H1 (cell line): ENCODE measurements around the gene HOXD1. TPM values are rescaled to one million over a fixed set of nuclear protein-coding genes. Genes with fewer than 3 reads are reported as not detected.

Source experiments
- CTCF ChIA-PET: fragments of 300-600 bp; sonication (Branson Sonifier 250); formaldehyde crosslinking; loops from one replicate; lab custom pipeline; 2021; ENCODE audit not compliant: partially characterized antibody; lab: Charles Lee
- POLR2A ChIA-PET: fragments of 300-600 bp; sonication (Branson Sonifier 250); formaldehyde crosslinking; loops from one replicate; lab custom pipeline; 2021; ENCODE audit warnings: inconsistent platforms; ENCODE audit not compliant: partially characterized antibody; lab: Charles Lee
- DNase-seq, 2 experiments: peaks; one replicate each; pipeline versions ENCODE4 v3.0.0 to v3.0.0-alpha.2; 2010 to 2022; ENCODE audit warnings: low spot score in 2 of 2, low read depth in 1 of 2, mixed read lengths in 1 of 2
- FAIRE-seq: peaks from 2 replicates; lab custom pipeline; 2011; peaks lifted over from hg19 to GRCh38; lab: Jason Lieb, UNC
- H2AFZ ChIP-seq: 2 replicates; pipeline ENCODE4 v1.8.1; 2012; ENCODE audit warnings: low read length, inconsistent platforms
- H2AK5ac ChIP-seq: 2 replicates; pipeline ENCODE4 v1.6.1; 2013; ENCODE audit warnings: low read depth, low read length
- H2BK120ac ChIP-seq: replicated peaks from 2 replicates; pipeline ENCODE3; 2013; ENCODE audit warnings: low read depth, low read length, inconsistent platforms
- H2BK12ac ChIP-seq: 2 replicates; pipeline ENCODE4 v1.6.1; 2013; ENCODE audit warnings: low read depth, low read length
- H2BK15ac ChIP-seq: 2 replicates; pipeline ENCODE4 v1.6.1; 2013; ENCODE audit warnings: low read length
- H2BK20ac ChIP-seq: 2 replicates; pipeline ENCODE4 v1.6.1; 2013; ENCODE audit warnings: low read length
- H2BK5ac ChIP-seq: 2 replicates; pipeline ENCODE4 v1.6.1; 2013; ENCODE audit warnings: low read depth, low read length
- H3K14ac ChIP-seq: 2 replicates; pipeline ENCODE4 v1.6.1; 2013; ENCODE audit warnings: inconsistent platforms; ENCODE audit not compliant: insufficient read length
- H3K18ac ChIP-seq: 2 replicates; pipeline ENCODE4 v1.6.1; 2013; ENCODE audit warnings: low read length; ENCODE audit errors: extremely low read depth
- H3K23ac ChIP-seq: 2 replicates; pipeline ENCODE4 v1.6.1; 2013; ENCODE audit warnings: inconsistent platforms; ENCODE audit not compliant: insufficient read length
- H3K23me2 ChIP-seq: 2 replicates; pipeline ENCODE4 v1.6.1; 2013; ENCODE audit warnings: low read depth, low read length
- H3K27ac ChIP-seq: 2 replicates; pipeline ENCODE4 v1.6.1; 2011; ENCODE audit warnings: low read depth, low read length, inconsistent platforms
- H3K27me3 ChIP-seq, 4 experiments: replicated peaks in 1 of 4; 1 replicate in 1 of 4; 2 replicates in 3 of 4; pipeline versions ENCODE4 v1.6.1 to v1.8.1; 2011 to 2013; ENCODE audit warnings: low read length in 3 of 4, mild to moderate bottlenecking in 3 of 4, inconsistent platforms in 2 of 4, mixed read lengths in 2 of 4, moderate library complexity in 1 of 4; ENCODE audit not compliant: control insufficient read depth in 3 of 4, insufficient read depth in 3 of 4; ENCODE audit errors: extremely low read depth in 1 of 4
- H3K36me3 ChIP-seq, 4 experiments: 2 replicates each; pipeline versions ENCODE4 v1.6.1 to v1.8.1; 2011 to 2013; ENCODE audit warnings: mild to moderate bottlenecking in 4 of 4, low read length in 3 of 4, moderate library complexity in 2 of 4, control low read depth in 1 of 4, inconsistent platforms in 1 of 4; ENCODE audit not compliant: insufficient read depth in 4 of 4, control insufficient read depth in 2 of 4
- H3K4ac ChIP-seq: replicated peaks from 2 replicates; pipeline ENCODE3; 2013; ENCODE audit warnings: low read length, low read depth, mixed read lengths, inconsistent platforms; ENCODE audit not compliant: insufficient read length
- H3K4me1 ChIP-seq, 4 experiments: replicated peaks in 1 of 4; 1 replicate in 1 of 4; 2 replicates in 3 of 4; pipeline versions ENCODE4 v1.6.1 to v1.8.1; 2011 to 2013; ENCODE audit warnings: low read length in 3 of 4, inconsistent platforms in 2 of 4, mixed read lengths in 1 of 4; ENCODE audit not compliant: insufficient read depth in 4 of 4, control insufficient read depth in 3 of 4
- H3K4me2 ChIP-seq, 2 experiments: 2 replicates each; pipeline versions ENCODE4 v1.6.1 to v1.8.1; 2011 to 2013; ENCODE audit warnings: low read depth in 2 of 2, low read length in 2 of 2, control low read depth in 1 of 2, inconsistent platforms in 1 of 2, mild to moderate bottlenecking in 1 of 2; ENCODE audit not compliant: insufficient read depth in 1 of 2
- H3K4me3 ChIP-seq, 4 experiments: fragments of 200-600, 300-600 bp in 1 of 4; sonication (generic), shearing (Covaris generic), sonication (Bioruptor Twin) in 1 of 4; 2 replicates each; pipeline versions ENCODE4 v1.5.1 to v1.8.1; 2011 to 2016; ENCODE audit warnings: low read length in 4 of 4, low read depth in 3 of 4, control low read depth in 2 of 4, inconsistent platforms in 2 of 4, mild to moderate bottlenecking in 2 of 4, mixed read lengths in 1 of 4, moderate library complexity in 1 of 4; ENCODE audit not compliant: insufficient read depth in 2 of 4; ENCODE audit errors: extremely low read depth in 1 of 4
- H3K56ac ChIP-seq: replicated peaks from 2 replicates; pipeline ENCODE3; 2013; ENCODE audit warnings: low read depth, mild to moderate bottlenecking, mixed read lengths, low read length, inconsistent platforms; ENCODE audit not compliant: insufficient read length
- H3K79me1 ChIP-seq: 2 replicates; pipeline ENCODE4 v1.6.1; 2013; ENCODE audit warnings: low read depth, low read length, control low read depth
- H3K79me2 ChIP-seq, 2 experiments: 2 replicates each; pipeline versions ENCODE4 v1.6.1 to v1.8.1; 2012 to 2013; ENCODE audit warnings: low read length in 2 of 2, mild to moderate bottlenecking in 2 of 2, inconsistent platforms in 1 of 2; ENCODE audit not compliant: insufficient read depth in 2 of 2, control insufficient read depth in 1 of 2
- H3K9ac ChIP-seq, 4 experiments: replicated peaks in 1 of 4; 1 replicate in 1 of 4; 2 replicates in 3 of 4; pipeline versions ENCODE4 v1.6.1 to v1.8.1; 2011 to 2013; ENCODE audit warnings: low read depth in 3 of 4, low read length in 3 of 4, control low read depth in 2 of 4, mild to moderate bottlenecking in 2 of 4, moderate library complexity in 2 of 4, inconsistent platforms in 1 of 4; ENCODE audit errors: extremely low read depth in 1 of 4
- H3K9me3 ChIP-seq, 2 experiments: 2 replicates each; pipeline versions ENCODE4 v1.6.1 to v1.8.1; 2012 to 2013; ENCODE audit warnings: mild to moderate bottlenecking in 2 of 2, moderate library complexity in 2 of 2, control low read depth in 1 of 2, inconsistent platforms in 1 of 2, low read depth in 1 of 2, low read length in 1 of 2, mixed read lengths in 1 of 2; ENCODE audit not compliant: insufficient read depth in 2 of 2
- H4K20me1 ChIP-seq, 2 experiments: replicated peaks in 1 of 2; 2 replicates each; pipeline versions ENCODE3 to v1.8.1; 2011 to 2013; ENCODE audit warnings: inconsistent platforms in 2 of 2, low read length in 2 of 2, mild to moderate bottlenecking in 1 of 2; ENCODE audit not compliant: insufficient read depth in 2 of 2, control insufficient read depth in 1 of 2
- H4K5ac ChIP-seq: 2 replicates; pipeline ENCODE4 v1.6.1; 2013; ENCODE audit warnings: low read length, low read depth, mixed read lengths, inconsistent platforms; ENCODE audit not compliant: insufficient read length
- H4K8ac ChIP-seq: 2 replicates; pipeline ENCODE4 v1.8.0; 2013; ENCODE audit warnings: mild to moderate bottlenecking, moderate library complexity, low read length, inconsistent platforms; ENCODE audit not compliant: insufficient read depth; ENCODE audit errors: extremely low read depth
- H4K91ac ChIP-seq: replicated peaks from 2 replicates; pipeline ENCODE3; 2013; ENCODE audit warnings: low read length, mixed read lengths, inconsistent platforms; ENCODE audit not compliant: insufficient read length
- CTCF ChIP-seq, 3 experiments: IDR thresholded peaks; 1 replicate in 2 of 3; 2 replicates in 1 of 3; pipeline versions ENCODE4 v1.5.1 to v1.6.1; 2011; ENCODE audit warnings: low read length in 3 of 3, mild to moderate bottlenecking in 3 of 3, inconsistent platforms in 2 of 3, low read depth in 1 of 3, moderate library complexity in 1 of 3; ENCODE audit not compliant: insufficient read depth in 1 of 3; ENCODE audit errors: control extremely low read depth in 1 of 3
- EZH2 ChIP-seq: fragments of 200-600 bp; sonication (generic); IDR thresholded peaks from 2 replicates; pipeline ENCODE4 v1.7.1; 2012; ENCODE audit warnings: low read depth, mild to moderate bottlenecking, moderate library complexity, low read length, inconsistent platforms; ENCODE audit not compliant: severe bottlenecking
- KDM4A ChIP-seq: IDR thresholded peaks from one replicate; pipeline ENCODE4 v1.7.1; 2012; ENCODE audit warnings: low read depth, mild to moderate bottlenecking, moderate library complexity, low read length, inconsistent platforms; ENCODE audit not compliant: severe bottlenecking
- POLR2AphosphoS5 ChIP-seq: IDR thresholded peaks from 2 replicates; pipeline ENCODE4 v1.6.1; 2011; ENCODE audit warnings: low read depth, low read length
- RNF2 ChIP-seq: fragments of 200-900, 300-1000 bp; sonication (generic); IDR thresholded peaks from 2 replicates; pipeline ENCODE4 v1.7.1; 2016; ENCODE audit warnings: borderline replicate concordance, low read depth, mild to moderate bottlenecking, antibody characterized with exemption, low read length; ENCODE audit not compliant: poor library complexity, severe bottlenecking; ENCODE audit errors: missing control alignments
- SUZ12 ChIP-seq: fragments of 200-600 bp; sonication (generic); IDR thresholded peaks from 2 replicates; pipeline ENCODE4 v1.6.1; 2012; ENCODE audit warnings: mild to moderate bottlenecking, inconsistent platforms, low read length, moderate library complexity, mixed read lengths
- TEAD4 ChIP-seq: IDR thresholded peaks from 2 replicates; pipeline ENCODE4 v1.6.1; 2012; ENCODE audit warnings: low read depth, low read length, inconsistent platforms, mixed read lengths
- WGBS, 2 experiments: shearing (Covaris generic) in 1 of 2; methylation state at CpG; one replicate each; pipeline versions ENCODE4 v1.1.6 to v1.1.7; 2013 to 2015; ENCODE audit warnings: low lambda C conversion rate in 2 of 2, mixed read lengths in 2 of 2, inconsistent platforms in 1 of 2, low coverage in 1 of 2, missing lambda C conversion rate in 1 of 2; ENCODE audit not compliant: insufficient replicate concordance in 2 of 2, insufficient coverage in 1 of 2, insufficient read length in 1 of 2; ENCODE audit errors: extremely low coverage in 1 of 2, missing lambda C conversion rate in 1 of 2; 5-methylcytosine and 5-hydroxymethylcytosine counted together
- polyA plus RNA-seq, 7 experiments: library from polyadenylated mRNA; depleted of rRNA in 3 of 7; stranded (reverse) in 5 of 7; unstranded in 2 of 7; fragments of >200 nt in 5 of 7; fragments of 200-250 nt in 2 of 7; gene quantifications; 1 replicate in 5 of 7; 2 replicates in 1 of 7; 4 replicates in 1 of 7; pipeline versions ENCODE4 v1.2.1 to v1.2.3, GENCODE V29; 2011 to 2013; ENCODE audit warnings: missing spikeins in 2 of 7, mixed read lengths in 2 of 7
- total RNA-seq: library from RNA; stranded (reverse); fragmentation: NEBNext Ultra II Directional; extraction: Animal tissue kit (Norgen Biotek cat#: 25700); gene quantifications from 2 replicates; pipeline ENCODE4 v1.2.1, GENCODE V29; 2021

Gene HOXD1
- total and polyA plus RNA-seq, 2 of the 8 experiments (the other 6 are each of a cell fraction or from before 2014, with no cell fraction given), result 0.03 TPM; not detected in 1

GRCh38 chr2:176138923-176139660, 49.4 kb upstream of the HOXD1 start:
- no peak overlapping the region for H4K5ac ChIP-seq
- H2BK20ac ChIP-seq, result no peak overlapping the region
- no peak overlapping the region for H4K8ac ChIP-seq
- ChIA-PET CTCF (interaction anchor here (0.7 to 10.0 kb wide), 35 partner anchors 8 to 675 kb away, joined by 3 to 119 read pairs (median 11); partner anchors contain the start of genes HOXD10, HOXD4, HOXD8 and HOXD9), POLR2A (interaction anchor here (1.8 kb wide), 1 partner anchor 23 kb away, joined by 4 read pairs; no protein-coding TSS in a partner anchor)
- DNase-seq (peak in 1 of 2 experiments; percentile 37), FAIRE-seq (no peak)
- no peaks in the 10 kb centered on the region for H3K9me3 ChIP-seq
- H3K36me3 ChIP-seq, result peaks cover 0 to 4% (median 0%) of the 10 kb centered on the region in 4 experiments; a peak in 1 of 8 replicates
- H3K27ac ChIP-seq, result no peak overlapping the region
- no peak overlapping the region for H3K4ac ChIP-seq
- peaks cover 4 to 16% of the 10 kb centered on the region in 2 experiments for H4K20me1 ChIP-seq
- H2AFZ ChIP-seq, result no peak overlapping the region
- H3K79me2 ChIP-seq, result no peaks in the 10 kb centered on the region
- H2BK15ac ChIP-seq, result no peak overlapping the region
- H3K23ac ChIP-seq, result no peak overlapping the region
- H4K91ac ChIP-seq, result no peak overlapping the region
- no peak overlapping the region for H3K9ac ChIP-seq
- H3K27me3 ChIP-seq, result peaks cover 86 to 100% (median 97%) of the 10 kb centered on the region in 4 experiments
- no peak overlapping the region; a peak in 1 of 4 replicates for H3K4me2 ChIP-seq
- H3K56ac ChIP-seq, result no peak overlapping the region
- H2AK5ac ChIP-seq, result no peak overlapping the region
- no peak overlapping the region for H2BK5ac ChIP-seq
- H3K18ac ChIP-seq, result no peak overlapping the region
- no peaks in the 10 kb centered on the region for H3K79me1 ChIP-seq
- peaks cover 0 to 9% (median 4%) of the 10 kb centered on the region in 4 experiments; a peak in 5 of 7 replicates for H3K4me1 ChIP-seq
- no peak overlapping the region for H2BK120ac ChIP-seq
- H3K14ac ChIP-seq, result no peak overlapping the region
- H2BK12ac ChIP-seq, result no peak overlapping the region
- 55% methylated on average over 28 of the region's 28 CpGs; no CpG with 5 or more reads in 1 of the 2 experiments for WGBS, 2 experiments
- TF ChIP-seq KDM4A (no peak), CTCF (IDR thresholded peaks at IDR 0.05; ENCODE audit: control extremely low read depth in 1 of 3, insufficient read depth in 1 of 3, low read depth in 1 of 3, low read length in 3 of 3) (no peak), RNF2 (peak; percentile 97), EZH2 (peak; percentile 77), POLR2AphosphoS5 (no peak), TEAD4 (no peak), SUZ12 (peak; percentile 92)
- H3K4me3 ChIP-seq, result no peak overlapping the region
- peaks cover 3% of the 10 kb centered on the region; the same call in 1 of the 2 replicates for H3K23me2 ChIP-seq
